ENCODE measurements around the gene EIF3I. TPM values are rescaled to one million over a fixed set of nuclear protein-coding genes. Genes with fewer than 3 reads are reported as not detected.

The EIF3I gene
- total and polyA plus RNA-seq, 2 of the 13 experiments (the other 11 are each of a cell fraction or from before 2014, with no cell fraction given), result 210 to 223 TPM

- TF ChIP-seq ZNF609 (CRISPR knock-in tag; IDR thresholded peaks at IDR 0.05; ENCODE audit: borderline replicate concordance) (no peak), KAT8 (CRISPR knock-in tag; IDR thresholded peaks at IDR 0.05) (peak; percentile 93), RFX1 (IDR thresholded peaks at IDR 0.05) (peak; percentile 90), ZBTB2 (CRISPR knock-in tag; IDR thresholded peaks at IDR 0.05; ENCODE audit: low read depth) (peak; percentile 52; the same call in 1 of the 2 replicates), HNF4G (IDR thresholded peaks at IDR 0.05; ENCODE audit: borderline replicate concordance, low read depth, low read length) (no peak), HNF4G (CRISPR knock-in tag; IDR thresholded peaks at IDR 0.05; ENCODE audit: borderline replicate concordance, low read depth) (no peak), MAFK (conservative IDR thresholded peaks at IDR 0.05 in 1 of 2, IDR thresholded peaks at IDR 0.05 in 1 of 2; ENCODE audit: low read length in 2 of 2) (no peak), ZFP36 (IDR thresholded peaks at IDR 0.05; ENCODE audit: borderline replicate concordance, low read depth, low read length, partially characterized antibody) (no peak), MLX (CRISPR knock-in tag; IDR thresholded peaks at IDR 0.05) (no peak), ZNF225 (CRISPR knock-in tag; IDR thresholded peaks at IDR 0.05) (peak; percentile 43; the same call in 1 of the 2 replicates), HMGXB4 (CRISPR knock-in tag; IDR thresholded peaks at IDR 0.05; ENCODE audit: borderline replicate concordance in 1 of 2, low read depth in 1 of 2) (peak in 1 of 2 experiments; percentile 50; a peak in 2 of 4 replicates), MAZ (IDR thresholded peaks at IDR 0.05; ENCODE audit: borderline replicate concordance, low read depth, low read length) (0 out of 2 replicates have a peak, but pooled peaks have one; percentile 28), MAZ (CRISPR knock-in tag; IDR thresholded peaks at IDR 0.05; ENCODE audit: low read depth) (peak; percentile 25; the same call in 1 of the 2 replicates), HOXD1 (CRISPR knock-in tag; IDR thresholded peaks at IDR 0.05) (no peak)
Observed at GRCh38 chr1:32221980-32222755, at the start of gene EIF3I, which contains the start of gene TMEM234 (continued).

All from HepG2 (cell line).